Heart right ventricle (tissue), 16 donors: ENCODE results near the gene SKIL. TPM values are rescaled to one million over a fixed set of nuclear protein-coding genes. Genes with fewer than 3 reads are reported as not detected.
A peak's percentile ranks its signal among the peaks of the same experiment; 100 is the strongest.

Source experiments
- ATAC-seq, 8 donors: fragments of 200-7000 bp; cut with Tn5 transposase; one replicate each; pipeline ENCODE4 v1.9.1; 2020; ENCODE audit warnings: mild to moderate bottlenecking in 8 of 8, moderate library complexity in 8 of 8, moderate number of reproducible peaks in 1 of 8
- DNase-seq, 2 donors: peaks; one replicate each; pipeline ENCODE4 v3.0.0-alpha.2; 2020
- H3K27ac ChIP-seq, 10 donors: fragments of 200-600 bp; sonication (generic) in 2 of 10; one replicate each; pipeline versions ENCODE4 v1.5.0 to v1.8.0; 2020 to 2022; ENCODE audit warnings: mild to moderate bottlenecking in 3 of 10
- H3K27me3 ChIP-seq, 7 donors: fragments of 200-600 bp; one replicate each; pipeline ENCODE4 v1.8.0; 2021 to 2022; ENCODE audit warnings: mild to moderate bottlenecking in 2 of 7
- H3K36me3 ChIP-seq, 9 donors: fragments of 200-600 bp; sonication (generic) in 1 of 9; one replicate each; pipeline versions ENCODE4 v1.5.0 to v1.8.0; 2020 to 2022; ENCODE audit warnings: mild to moderate bottlenecking in 2 of 9
- H3K4me1 ChIP-seq, 9 donors: fragments of 200-600 bp; sonication (generic) in 1 of 9; one replicate each; pipeline versions ENCODE4 v1.5.0 to v1.8.0; 2020 to 2022; ENCODE audit warnings: mild to moderate bottlenecking in 4 of 9
- H3K4me3 ChIP-seq, 10 donors: fragments of 200-600 bp; sonication (generic) in 2 of 10; one replicate each; pipeline versions ENCODE4 v1.5.0 to v1.8.0; 2020 to 2022; ENCODE audit warnings: mild to moderate bottlenecking in 7 of 10, moderate library complexity in 2 of 10
- H3K9me3 ChIP-seq, 11 donors: fragments of 200-600 bp in 10 of 11; sonication (generic) in 2 of 11; one replicate each; pipeline versions ENCODE4 v1.5.0 to v1.8.0; 2013 to 2022; ENCODE audit warnings: mild to moderate bottlenecking in 2 of 11, control low read depth in 1 of 11, moderate library complexity in 1 of 11
- WGBS, 2 donors: extraction: QIAGEN DNeasy Blood & Tissue Kit; methylation state at CpG; one replicate each; pipeline ENCODE4 v1.1.7; 2013; ENCODE audit warnings: inconsistent platforms in 1 of 2; 5-methylcytosine and 5-hydroxymethylcytosine counted together
- intact Hi-C, 10 donors: fragments of 100-400 bp; cut with DNase I; formaldehyde crosslinking; loops; one replicate each; pipeline versions ENCODE4 v1.11.1 to v1.14.2; 2022
- polyA plus RNA-seq, 2 donors: library from polyadenylated mRNA; stranded (reverse); fragments of 200-250 nt; gene quantifications; one replicate each; pipeline ENCODE4 v1.2.3, GENCODE V29; 2013
- total RNA-seq, 10 donors: library from RNA; stranded (reverse); fragmentation: NEBNext Ultra II Directional in 3 of 10; extraction: Animal tissue kit (Norgen Biotek cat#: 25700) in 3 of 10; gene quantifications; one replicate each; pipeline versions ENCODE4 v1.2.1 to v1.2.4, GENCODE V29; 2021 to 2023
- TF ChIP-seq, protein P1 (sequence below), 9 donors: fragments of 200-600 bp; sonication (generic) in 2 of 9; IDR thresholded peaks; one replicate each; pipeline versions ENCODE4 v1.5.0 to v1.8.0; 2021 to 2022; ENCODE audit warnings: antibody characterized with exemption in 9 of 9, mild to moderate bottlenecking in 5 of 9, moderate library complexity in 1 of 9
- donor health status: Arrhythmogenic right ventricular cardiomyopathy.
- donor health status: ischemic (EF 13 %, LVEDD 7.1; RV severe dilation, severe dysfunction).
- donor health status: healthy with polysubstance abuse.
- donor health status: DM: no; HTN: yes; CAD: no.
- donor health status: DM: no; HTN: no; CAD: no.
- donor health status: ischemic (EF 25% LVEDD 6.9; RV normal size, moderate dysfunction).
- donor health status: ischemic (EF 25% LVEDD 5.7; RV mildly dilated, moderate dysfunction).
- donor health status: healthy.
- donor health status: DM: yes; HTN: yes; CAD: no.
- donor health status: Ischemic cardiomyopathy.
- donor health status: ischemic (EF 35%, LVEDD 5.7; RV mildly dilated, moderate dysfunction).
- donor health status: nonischemic (EF 11% LVEDD 7.7; RV severe dilation, severe dysfunction).
- donor health status: DM: yes; HTN: yes; CAD: no.
- donor health status: PGD.
- donor health status: ischemic (EF 29% LVEDD 5.4; RV normal size, mild dysfunction).
- donor health status: nonischemic (EF 23%, LVEDD 6.1; RV moderate dilation, normal function).

Gene SKIL
- total and polyA plus RNA-seq, 12 donors, result 4.9 to 32.1 (median 24.3) TPM

DNA sequence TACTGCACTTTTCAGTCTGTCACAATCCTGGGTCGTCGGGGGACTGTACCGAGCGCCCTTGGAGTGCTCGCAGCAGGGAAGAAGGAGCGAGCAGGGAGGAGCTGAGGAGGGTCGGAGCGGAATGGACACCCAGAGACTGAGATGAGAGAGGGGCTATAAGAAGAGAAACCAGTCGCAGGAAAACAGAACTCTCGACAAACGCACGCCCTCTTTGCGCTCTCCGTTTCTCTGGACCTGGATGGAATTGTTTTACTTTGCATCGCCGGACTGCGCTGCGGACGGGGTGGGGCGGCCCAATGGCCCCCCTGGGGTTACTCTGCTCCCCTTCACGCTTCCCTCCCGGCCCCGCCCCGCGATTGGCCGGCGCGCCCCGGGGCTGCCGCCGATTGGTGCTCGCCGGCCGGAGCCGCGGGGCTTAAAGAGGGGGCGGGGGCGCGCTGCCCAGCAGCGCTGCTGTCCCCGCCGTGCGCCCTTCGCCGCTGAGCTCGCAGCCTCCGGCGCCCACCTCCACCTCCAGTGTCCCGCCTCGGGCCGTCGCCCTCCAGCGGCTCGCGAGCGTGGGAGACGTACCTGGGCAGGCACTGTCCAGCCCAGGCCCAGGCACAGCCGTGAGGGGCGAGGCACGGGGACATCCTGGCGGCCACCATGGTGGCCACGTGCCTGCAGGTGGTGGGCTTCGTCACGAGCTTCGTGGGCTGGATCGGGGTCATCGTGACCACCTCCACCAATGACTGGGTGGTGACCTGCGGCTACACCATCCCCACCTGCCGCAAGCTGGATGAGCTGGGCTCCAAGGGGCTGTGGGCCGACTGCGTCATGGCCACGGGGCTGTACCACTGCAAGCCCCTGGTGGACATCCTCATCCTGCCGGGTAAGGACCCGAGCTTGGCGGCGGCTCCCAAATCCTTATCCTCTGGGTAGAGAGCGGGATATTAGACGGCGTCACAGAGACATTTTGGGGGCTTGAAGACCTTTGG is 61.2 kb downstream of the SKIL start, which contains the start of gene CLDN11:
CLDN11 (plus strand) TSS at position 447 of the 977 bp plus-strand sequence; CDS start at position 646, 199 bp downstream.
- ATAC-seq (peak; percentile 55 to 75 (median 64)), DNase-seq (peak; percentile 10 to 37)
- Histone ChIP-seq H3K4me1 (peaks cover 12 to 39% (median 28%) of the 10 kb centered on the region in 9 donors), H3K27me3 (peaks cover 0 to 53% (median 39%) of the 10 kb centered on the region in 7 donors), H3K27ac (peak within 1 kb of the TSS in 7 of 10 donors; percentile 2 to 79 (median 54)), H3K9me3 (no peaks in the 10 kb centered on the region), H3K4me3 (peak within 1 kb of the TSS; percentile 13 to 63 (median 48)), H3K36me3 (peaks cover 0 to 5% (median 0%) of the 10 kb centered on the region in 9 donors)
- intact Hi-C loops, result loop anchor here in 6 of 10 donors (5.0 to 10.0 kb wide), 5 partner anchors 104 to 394 kb away; no protein-coding TSS in a partner anchor
- TF ChIP-seq, protein P1, sequence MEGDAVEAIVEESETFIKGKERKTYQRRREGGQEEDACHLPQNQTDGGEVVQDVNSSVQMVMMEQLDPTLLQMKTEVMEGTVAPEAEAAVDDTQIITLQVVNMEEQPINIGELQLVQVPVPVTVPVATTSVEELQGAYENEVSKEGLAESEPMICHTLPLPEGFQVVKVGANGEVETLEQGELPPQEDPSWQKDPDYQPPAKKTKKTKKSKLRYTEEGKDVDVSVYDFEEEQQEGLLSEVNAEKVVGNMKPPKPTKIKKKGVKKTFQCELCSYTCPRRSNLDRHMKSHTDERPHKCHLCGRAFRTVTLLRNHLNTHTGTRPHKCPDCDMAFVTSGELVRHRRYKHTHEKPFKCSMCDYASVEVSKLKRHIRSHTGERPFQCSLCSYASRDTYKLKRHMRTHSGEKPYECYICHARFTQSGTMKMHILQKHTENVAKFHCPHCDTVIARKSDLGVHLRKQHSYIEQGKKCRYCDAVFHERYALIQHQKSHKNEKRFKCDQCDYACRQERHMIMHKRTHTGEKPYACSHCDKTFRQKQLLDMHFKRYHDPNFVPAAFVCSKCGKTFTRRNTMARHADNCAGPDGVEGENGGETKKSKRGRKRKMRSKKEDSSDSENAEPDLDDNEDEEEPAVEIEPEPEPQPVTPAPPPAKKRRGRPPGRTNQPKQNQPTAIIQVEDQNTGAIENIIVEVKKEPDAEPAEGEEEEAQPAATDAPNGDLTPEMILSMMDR (IDR thresholded peaks at IDR 0.05), result peak in 1 of 9 donors; percentile 7
- WGBS, 2 donors, result 3% methylated on average over 79 of the region's 79 CpGs

DNA sequence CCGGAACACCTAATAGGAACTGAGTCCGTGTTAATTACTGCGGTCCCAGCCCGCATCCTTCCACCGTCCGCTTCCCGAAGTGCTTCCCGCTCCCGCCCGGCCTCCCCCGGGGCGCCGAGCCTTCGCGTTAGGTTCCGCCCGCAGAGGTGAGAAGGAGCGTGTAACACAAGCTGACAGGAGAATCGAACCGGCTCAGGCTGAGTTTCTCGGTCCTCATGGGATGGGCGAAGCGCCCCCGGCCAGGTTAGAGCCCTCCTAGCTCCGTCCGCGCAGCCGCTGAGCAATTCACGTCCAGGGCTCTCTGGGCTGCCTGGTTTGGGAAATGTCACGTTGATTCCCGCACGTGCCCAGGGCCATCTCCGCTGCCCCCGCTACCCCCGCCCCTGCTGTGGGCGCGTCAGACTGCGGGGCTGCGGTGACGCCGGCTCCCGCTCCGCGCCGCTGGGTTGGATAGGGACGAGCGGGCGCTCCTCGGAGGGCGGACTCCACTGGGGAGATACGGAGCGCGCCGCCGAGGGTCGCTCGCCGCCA is 62.1 kb downstream of the SKIL start:
- DNase-seq (peak; percentile 19 to 20), ATAC-seq (peak; percentile 43 to 72 (median 60))
- TF ChIP-seq, protein P1 (IDR thresholded peaks at IDR 0.05), result no peak
- whole genome bisulfite sequencing, 2 donors, result 2 to 5% methylated on average over 57 to 58 of the region's 58 CpGs
- Histone ChIP-seq H3K27me3 (peaks cover 0 to 53% (median 39%) of the 10 kb centered on the region in 7 donors), H3K4me1 (peaks cover 12 to 39% (median 28%) of the 10 kb centered on the region in 9 donors), H3K9me3 (no peaks in the 10 kb centered on the region), H3K36me3 (peaks cover 0 to 5% (median 0%) of the 10 kb centered on the region in 9 donors), H3K27ac (peak overlapping the region in 7 of 10 donors; percentile 2 to 79 (median 54)), H3K4me3 (peak overlapping the region; percentile 5 to 63 (median 48))
- intact Hi-C loops, result loop anchor here in 7 of 10 donors (5.0 to 10.0 kb wide), 6 partner anchors 85 to 393 kb away; no protein-coding TSS in a partner anchor

DNA sequence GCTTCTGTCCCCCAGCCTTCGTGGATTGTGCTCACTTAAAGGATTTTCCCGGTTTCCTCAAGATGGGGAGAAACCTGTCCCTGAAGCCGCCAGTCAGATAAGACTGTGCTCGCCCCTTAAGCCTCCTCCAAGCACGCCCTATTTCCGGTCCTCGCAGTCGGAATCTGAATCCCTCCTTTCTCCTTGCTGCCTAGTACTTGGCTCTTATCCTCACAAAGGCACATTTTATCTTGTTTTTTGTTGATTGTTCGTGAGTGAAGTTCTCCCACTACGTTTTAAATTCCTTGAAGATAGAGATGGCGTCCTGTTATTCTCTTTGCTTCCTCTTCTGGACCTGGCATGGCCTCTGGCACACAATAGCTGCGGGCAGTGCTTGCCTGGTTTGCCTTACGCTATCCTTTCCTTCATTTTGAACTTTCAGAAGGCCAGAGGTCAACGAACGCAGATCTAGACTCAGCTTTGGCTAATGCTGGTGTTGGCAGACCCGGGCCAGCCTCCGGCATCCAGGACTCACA is 62.8 kb downstream of the SKIL start:
- Histone ChIP-seq H3K4me3 (peak overlapping the region in 9 of 10 donors; percentile 37 to 63 (median 50)), H3K4me1 (peaks cover 12 to 39% (median 28%) of the 10 kb centered on the region in 9 donors), H3K36me3 (peaks cover 0 to 5% (median 0%) of the 10 kb centered on the region in 9 donors), H3K27ac (peak overlapping the region in 8 of 10 donors; percentile 2 to 79 (median 51)), H3K9me3 (no peaks in the 10 kb centered on the region), H3K27me3 (peaks cover 0 to 53% (median 39%) of the 10 kb centered on the region in 7 donors)
- no peak for DNase-seq
- intact Hi-C loops, result loop anchor here in 1 of 10 donors (10.0 kb wide), 1 partner anchor 84 kb away; no protein-coding TSS in a partner anchor
- 38 to 48% methylated on average over 17 of the region's 17 CpGs for WGBS, 2 donors
- ATAC-seq, result peak in 2 of 8 donors; percentile 48 to 55
- TF ChIP-seq, protein P1 (IDR thresholded peaks at IDR 0.05), result no peak
